ENCODE data around the gene GZMB.
"Not testable (repeated sequence)": the region's sequence is repeated elsewhere in the genome, so short reads cannot be mapped to it uniquely, and the experiment has no call there.

Gene GZMB

DNA sequence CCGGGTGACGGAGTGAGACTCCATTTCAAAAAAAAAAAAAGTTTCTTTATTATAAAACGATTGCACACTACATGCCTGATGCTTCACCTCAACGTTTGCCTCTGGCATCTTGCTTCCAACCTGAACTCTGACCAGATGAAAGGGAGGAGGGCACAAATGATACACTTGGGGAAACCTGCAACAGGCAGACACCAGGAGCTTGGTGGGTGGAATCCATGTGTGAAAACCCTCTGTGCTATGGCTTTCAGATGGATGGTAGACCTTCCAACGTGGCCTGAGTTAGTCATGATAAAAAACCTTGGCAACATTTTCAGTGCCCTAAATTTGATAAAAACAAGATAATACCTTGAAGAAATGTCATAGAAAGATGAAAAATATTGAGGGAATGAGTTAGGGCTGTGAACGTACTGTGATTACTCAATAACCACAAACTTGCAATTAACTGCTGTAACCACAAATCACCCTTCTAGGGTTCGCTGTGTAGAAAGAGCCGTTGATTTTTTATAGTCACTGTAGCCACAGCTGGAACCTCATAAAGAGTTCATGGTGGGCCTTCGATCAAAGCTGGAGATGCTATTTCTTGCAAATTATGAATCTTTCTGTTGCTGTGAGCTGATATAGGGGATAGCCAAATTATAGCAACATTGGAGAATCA, 26.1 kb upstream of the GZMB start:
- Mint-ChIP-seq H3K36me3 (ENCODE audit: low read depth) (no peaks in the 10 kb centered on the region), H3K4me3 (peak overlapping the region; percentile 18), H3K4me1 (ENCODE audit: low read depth) (peaks cover 73% of the 10 kb centered on the region), H3K9me3 (no peaks in the 10 kb centered on the region), H3K27ac (peak overlapping the region; percentile 74), H3K27me3 (no peaks in the 10 kb centered on the region)
- no peak for DNase-seq

DNA sequence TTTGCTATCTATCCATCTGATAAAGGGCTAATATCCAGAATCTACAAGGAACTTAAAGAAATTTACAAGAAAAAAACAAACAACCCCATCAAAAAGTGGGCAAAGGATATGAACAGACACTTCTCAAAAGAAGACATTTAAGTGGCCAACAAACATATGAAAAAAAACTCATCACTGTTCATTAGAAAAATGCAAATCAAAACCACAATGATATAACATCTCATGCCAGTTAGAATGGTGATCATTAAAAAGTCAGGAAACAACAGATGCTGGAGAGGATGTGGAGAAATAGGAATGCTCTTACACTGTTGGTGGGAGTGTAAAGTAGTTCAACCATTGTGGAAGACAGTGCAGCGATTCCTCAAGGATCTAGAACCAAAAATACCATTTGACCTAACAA, 14.4 kb upstream of the GZMB start:
- DNase-seq; H3K4me1 Mint-ChIP-seq (ENCODE audit: low read depth); H3K36me3 Mint-ChIP-seq (ENCODE audit: low read depth); H3K27me3 Mint-ChIP-seq; H3K4me3 Mint-ChIP-seq; H3K27ac Mint-ChIP-seq: not testable (repeated sequence)
- peaks cover 17% of the 10 kb centered on the region for H3K9me3 Mint-ChIP-seq

DNA sequence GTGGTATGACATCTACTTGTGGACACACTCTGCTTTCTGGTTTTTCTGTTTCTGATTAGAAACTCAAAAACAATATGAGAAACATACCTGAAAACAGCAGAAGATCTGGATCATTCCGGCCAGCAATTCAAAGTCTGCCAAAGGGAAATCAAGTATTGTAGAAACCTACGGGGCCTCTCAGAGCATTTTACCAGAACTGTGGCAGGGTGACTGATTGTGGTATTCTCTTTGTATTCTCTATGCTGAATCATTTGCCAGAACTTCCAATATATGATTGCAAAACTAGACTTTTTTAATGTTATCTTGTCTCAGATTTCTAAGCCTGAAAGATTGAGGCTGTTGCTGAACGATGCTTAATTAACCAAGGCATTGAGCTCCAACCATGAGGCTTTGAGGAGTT, 5.9 kb upstream of the GZMB start:
- Mint-ChIP-seq H3K27ac (peak overlapping the region; percentile 81), H3K4me3 (peak overlapping the region; percentile 19), H3K36me3 (ENCODE audit: low read depth) (no peaks in the 10 kb centered on the region), H3K9me3 (no peaks in the 10 kb centered on the region), H3K27me3 (no peaks in the 10 kb centered on the region), H3K4me1 (ENCODE audit: low read depth) (peaks cover 60% of the 10 kb centered on the region)
- DNase-seq = no peak

DNA sequence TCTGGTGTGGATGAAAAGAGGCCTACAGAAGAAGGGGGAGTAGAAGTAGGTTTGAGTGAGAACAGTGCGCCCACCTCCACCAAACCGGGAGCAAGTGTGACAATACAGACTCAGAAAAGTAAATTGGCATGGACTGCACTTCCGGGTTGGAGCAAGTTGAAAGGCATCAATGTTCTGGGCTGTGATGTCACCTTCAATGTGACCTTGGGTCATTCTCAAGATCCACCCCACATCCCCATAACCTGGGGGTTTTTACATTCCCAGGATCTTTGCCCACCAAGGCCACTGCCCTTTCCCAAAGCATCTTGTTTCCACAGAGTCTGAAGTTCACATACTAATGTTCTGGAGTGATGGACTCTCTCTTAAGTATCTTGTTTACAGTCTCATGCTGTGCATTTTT, 5.3 kb upstream of the GZMB start:
- H3K4me1 Mint-ChIP-seq (ENCODE audit: low read depth) = peaks cover 65% of the 10 kb centered on the region
- H3K4me3 Mint-ChIP-seq = peak overlapping the region; percentile 19
- no peak for DNase-seq
- peak overlapping the region; percentile 81 for H3K27ac Mint-ChIP-seq
- H3K27me3 Mint-ChIP-seq = no peaks in the 10 kb centered on the region
- no peaks in the 10 kb centered on the region for H3K9me3 Mint-ChIP-seq
- no peaks in the 10 kb centered on the region for H3K36me3 Mint-ChIP-seq (ENCODE audit: low read depth)

DNA sequence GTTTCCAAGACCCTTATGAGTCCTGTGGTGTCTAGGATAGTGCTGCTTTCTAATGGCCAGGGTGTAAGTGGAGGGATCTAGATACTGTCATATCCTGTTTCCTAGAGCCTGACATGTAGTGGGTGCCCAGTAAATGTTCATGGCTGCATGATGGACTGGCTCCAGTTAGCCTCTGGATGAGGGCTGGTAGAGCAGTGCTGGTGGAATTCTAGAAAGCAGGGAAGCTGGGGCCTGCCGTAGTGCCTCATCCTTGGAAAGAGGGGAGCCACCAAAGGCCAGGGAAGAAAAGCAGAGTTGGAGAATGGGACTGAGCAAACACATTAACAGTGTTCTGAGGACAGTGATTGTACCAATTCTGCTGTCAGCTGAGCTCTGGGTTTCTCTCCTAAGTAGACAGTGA, 637 bp downstream of the GZMB start:
- peak overlapping the region; percentile 97 for H3K27ac Mint-ChIP-seq
- no peaks in the 10 kb centered on the region for H3K9me3 Mint-ChIP-seq
- peaks cover 48% of the 10 kb centered on the region for H3K36me3 Mint-ChIP-seq (ENCODE audit: low read depth)
- peak overlapping the region; percentile 89 for H3K4me3 Mint-ChIP-seq
- no peaks in the 10 kb centered on the region for H3K27me3 Mint-ChIP-seq
- peaks cover 68% of the 10 kb centered on the region for H3K4me1 Mint-ChIP-seq (ENCODE audit: low read depth)
- no peak for DNase-seq

- Mint-ChIP-seq H3K27ac (peak overlapping the region; percentile 97), H3K27me3 (no peaks in the 10 kb centered on the region), H3K9me3 (no peaks in the 10 kb centered on the region), H3K4me3 (peak overlapping the region; percentile 89), H3K4me1 (ENCODE audit: low read depth) (peaks cover 69% of the 10 kb centered on the region), H3K36me3 (ENCODE audit: low read depth) (peaks cover 52% of the 10 kb centered on the region)
- no peak for DNase-seq
Observed at GRCh38 chr14:24632761-24633160, 1.2 kb downstream of the GZMB start.

- Mint-ChIP-seq H3K4me1 (ENCODE audit: low read depth) (peaks cover 68% of the 10 kb centered on the region), H3K4me3 (peak overlapping the region; percentile 89), H3K27ac (peak overlapping the region; percentile 97), H3K27me3 (no peaks in the 10 kb centered on the region), H3K9me3 (no peaks in the 10 kb centered on the region), H3K36me3 (ENCODE audit: low read depth) (peaks cover 54% of the 10 kb centered on the region)
- no peak for DNase-seq
Observed at GRCh38 chr14:24632336-24632735, 1.7 kb downstream of the GZMB start.

- peaks cover 54% of the 10 kb centered on the region for H3K36me3 Mint-ChIP-seq (ENCODE audit: low read depth)
- H3K27ac Mint-ChIP-seq = peak overlapping the region; percentile 97
- no peak for DNase-seq
- H3K4me3 Mint-ChIP-seq = peak overlapping the region; percentile 89
- H3K27me3 Mint-ChIP-seq = no peaks in the 10 kb centered on the region
- no peaks in the 10 kb centered on the region for H3K9me3 Mint-ChIP-seq
- peaks cover 64% of the 10 kb centered on the region for H3K4me1 Mint-ChIP-seq (ENCODE audit: low read depth)
Observed at GRCh38 chr14:24631749-24632335, 2.1 kb downstream of the GZMB start.

DNA sequence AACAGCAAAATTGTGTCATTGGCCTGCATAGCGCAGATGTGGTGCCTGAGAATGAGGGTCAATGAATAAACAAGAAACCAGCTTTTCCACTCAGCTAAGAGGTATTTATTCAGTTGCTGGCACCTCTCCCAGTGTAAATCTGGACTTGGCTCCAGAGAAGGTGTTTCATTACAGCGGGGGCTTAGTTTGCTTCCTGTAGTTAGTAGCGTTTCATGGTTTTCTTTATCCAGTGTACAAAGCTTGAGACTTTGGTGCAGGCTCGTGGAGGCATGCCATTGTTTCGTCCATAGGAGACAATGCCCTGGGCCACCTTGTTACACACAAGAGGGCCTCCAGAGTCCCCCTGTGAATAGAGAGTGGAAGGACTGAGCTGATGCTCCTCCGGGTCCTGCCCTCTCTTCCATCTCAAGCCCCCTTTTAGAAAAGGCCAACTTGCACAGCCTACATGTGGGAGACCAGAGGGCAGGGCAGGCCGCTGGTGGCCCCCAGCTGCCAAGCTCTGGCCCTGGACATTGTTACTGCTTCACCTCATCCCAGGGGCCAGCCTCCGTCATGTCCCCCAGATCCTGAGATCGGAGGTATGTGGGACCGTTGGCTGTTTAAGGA, 3.0 kb downstream of the GZMB start:
- peak overlapping the region; percentile 89 for H3K4me3 Mint-ChIP-seq
- peaks cover 59% of the 10 kb centered on the region for H3K4me1 Mint-ChIP-seq (ENCODE audit: low read depth)
- no peak for DNase-seq
- no peaks in the 10 kb centered on the region for H3K9me3 Mint-ChIP-seq
- peaks cover 54% of the 10 kb centered on the region for H3K36me3 Mint-ChIP-seq (ENCODE audit: low read depth)
- H3K27me3 Mint-ChIP-seq = no peaks in the 10 kb centered on the region
- H3K27ac Mint-ChIP-seq = peak overlapping the region; percentile 97

GRCh38 chr14:24630087-24630871, 3.7 kb downstream of the GZMB start:
- no peaks in the 10 kb centered on the region for H3K27me3 Mint-ChIP-seq
- H3K36me3 Mint-ChIP-seq (ENCODE audit: low read depth) = peaks cover 54% of the 10 kb centered on the region
- peaks cover 57% of the 10 kb centered on the region for H3K4me1 Mint-ChIP-seq (ENCODE audit: low read depth)
- H3K9me3 Mint-ChIP-seq = no peaks in the 10 kb centered on the region
- H3K4me3 Mint-ChIP-seq = peak overlapping the region; percentile 89
- no peak for DNase-seq
- peak overlapping the region; percentile 97 for H3K27ac Mint-ChIP-seq

DNA sequence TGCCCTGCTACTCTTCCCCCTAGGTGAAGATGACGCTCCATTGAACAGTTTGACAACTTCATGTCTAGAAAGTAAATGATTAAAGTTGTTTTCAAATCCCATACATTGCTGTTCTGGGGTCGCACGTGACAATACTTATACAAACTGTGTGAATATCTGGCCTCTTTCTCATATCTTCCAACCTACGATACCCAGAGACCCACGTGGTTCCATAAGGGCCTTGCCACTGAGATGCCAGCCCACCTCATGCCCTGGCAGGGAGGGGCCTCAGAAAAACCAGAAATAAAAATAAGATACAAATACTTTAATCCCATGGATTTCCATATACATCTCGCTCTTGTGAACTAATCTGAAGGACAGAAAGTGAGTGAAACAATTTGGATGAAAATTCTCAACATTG, 4.5 kb downstream of the GZMB start:
- peaks cover 50% of the 10 kb centered on the region for H3K4me1 Mint-ChIP-seq (ENCODE audit: low read depth)
- DNase-seq = no peak
- H3K27me3 Mint-ChIP-seq = no peaks in the 10 kb centered on the region
- no peaks in the 10 kb centered on the region for H3K9me3 Mint-ChIP-seq
- H3K36me3 Mint-ChIP-seq (ENCODE audit: low read depth) = peaks cover 54% of the 10 kb centered on the region
- peak overlapping the region; percentile 89 for H3K4me3 Mint-ChIP-seq
- H3K27ac Mint-ChIP-seq = peak overlapping the region; percentile 97

DNA sequence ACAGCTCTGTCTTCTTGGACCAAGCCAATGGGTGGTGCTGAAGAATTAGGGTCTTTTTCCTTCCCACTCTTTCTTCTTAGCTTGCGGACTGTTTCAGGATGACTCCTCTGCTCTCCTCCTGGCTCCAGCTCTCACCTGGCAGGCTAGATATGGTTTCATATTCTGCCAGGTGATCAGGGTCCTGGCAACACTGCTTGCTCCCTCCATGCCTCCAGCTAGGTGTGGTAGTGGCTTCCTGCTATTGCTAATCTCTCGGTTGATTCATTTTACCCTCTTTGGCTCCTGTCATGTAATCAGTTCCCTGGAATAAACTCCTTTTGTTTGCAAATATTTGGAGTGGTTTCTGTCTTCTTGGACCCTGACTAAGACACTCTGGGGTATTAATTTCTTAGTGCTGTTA, 20.2 kb downstream of the GZMB start:
- H3K4me1 Mint-ChIP-seq (ENCODE audit: low read depth) = peaks cover 60% of the 10 kb centered on the region
- no peak overlapping the region for H3K4me3 Mint-ChIP-seq
- peaks cover under 1% of the 10 kb centered on the region for H3K36me3 Mint-ChIP-seq (ENCODE audit: low read depth)
- peaks cover 3% of the 10 kb centered on the region for H3K9me3 Mint-ChIP-seq
- H3K27me3 Mint-ChIP-seq = no peaks in the 10 kb centered on the region
- no peak for DNase-seq
- no peak overlapping the region for H3K27ac Mint-ChIP-seq

- DNase-seq = no peak
Observed at GRCh38 chr14:24613241-24613640, 20.7 kb downstream of the GZMB start.

GRCh38 chr14:24612196-24612595, 21.8 kb downstream of the GZMB start:
- Mint-ChIP-seq H3K9me3 (no peaks in the 10 kb centered on the region), H3K4me3 (no peak overlapping the region), H3K27me3 (no peaks in the 10 kb centered on the region), H3K27ac (peak overlapping the region; percentile 54), H3K36me3 (ENCODE audit: low read depth) (peaks cover 10% of the 10 kb centered on the region), H3K4me1 (ENCODE audit: low read depth) (peaks cover 74% of the 10 kb centered on the region)
- no peak for DNase-seq

More at GRCh38 chr14:24613241-24613640, 20.7 kb downstream of the GZMB start:
- H3K4me3 Mint-ChIP-seq = no peak overlapping the region
- no peaks in the 10 kb centered on the region for H3K27me3 Mint-ChIP-seq
- H3K4me1 Mint-ChIP-seq (ENCODE audit: low read depth) = peaks cover 65% of the 10 kb centered on the region
- H3K27ac Mint-ChIP-seq = no peak overlapping the region
- no peaks in the 10 kb centered on the region for H3K9me3 Mint-ChIP-seq
- H3K36me3 Mint-ChIP-seq (ENCODE audit: low read depth) = peaks cover 5% of the 10 kb centered on the region
